ENCODE measurements around the gene GHITM.

Gene GHITM

DNA sequence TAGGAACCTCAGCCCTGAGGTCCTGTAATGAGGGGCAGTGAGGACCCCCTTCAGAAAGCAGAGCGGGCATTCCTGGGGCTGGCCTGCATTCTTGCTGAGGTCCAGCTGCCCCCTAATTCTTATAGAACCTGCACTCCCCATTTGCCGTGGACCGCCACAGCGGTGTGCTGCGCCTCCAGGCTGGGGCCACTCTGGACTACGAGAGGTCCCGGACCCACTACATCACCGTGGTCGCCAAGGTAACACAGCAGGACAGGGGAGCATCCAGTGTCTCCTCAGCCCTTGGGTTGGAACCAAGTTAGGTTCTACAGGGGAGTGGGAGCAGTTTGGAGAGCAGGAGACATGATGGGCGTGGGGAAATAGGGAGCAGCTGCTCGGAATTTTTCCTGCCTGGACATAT lies 62.4 kb downstream of the GHITM start:
- no peak for DNase-seq

DNA sequence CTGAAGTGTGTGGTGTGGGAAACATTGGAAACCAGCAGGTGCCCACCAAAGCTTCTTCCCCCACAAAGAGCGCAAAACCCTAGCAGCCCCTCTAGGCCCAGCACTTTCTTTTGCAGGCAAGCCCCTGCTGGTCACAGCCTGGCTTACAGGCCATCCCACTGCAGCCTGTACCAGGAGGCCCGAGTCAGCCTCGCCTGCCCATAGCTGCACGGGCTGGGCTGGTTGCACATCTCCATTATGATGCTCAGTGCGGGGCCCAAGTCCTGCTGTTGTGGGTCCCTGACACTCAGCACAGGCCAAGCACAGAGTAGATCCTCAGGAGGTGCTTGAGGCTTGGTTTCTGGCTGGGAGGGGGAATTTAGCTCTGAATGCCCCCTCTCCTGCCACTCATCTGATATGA lies 63.0 kb downstream of the GHITM start:
- no peak for DNase-seq
